ENCODE results near the gene RCOR1. TPM values are rescaled to one million over a fixed set of nuclear protein-coding genes. Genes with fewer than 3 reads are reported as not detected.
A peak's percentile ranks its signal among the peaks of the same experiment; 100 is the strongest.

Gene RCOR1
- total RNA-seq, 5 donors from 2014 or later (not counting 1 experiment from before 2014, with no cell fraction given) = 17.7 to 25.0 (median 18.7) TPM

DNA sequence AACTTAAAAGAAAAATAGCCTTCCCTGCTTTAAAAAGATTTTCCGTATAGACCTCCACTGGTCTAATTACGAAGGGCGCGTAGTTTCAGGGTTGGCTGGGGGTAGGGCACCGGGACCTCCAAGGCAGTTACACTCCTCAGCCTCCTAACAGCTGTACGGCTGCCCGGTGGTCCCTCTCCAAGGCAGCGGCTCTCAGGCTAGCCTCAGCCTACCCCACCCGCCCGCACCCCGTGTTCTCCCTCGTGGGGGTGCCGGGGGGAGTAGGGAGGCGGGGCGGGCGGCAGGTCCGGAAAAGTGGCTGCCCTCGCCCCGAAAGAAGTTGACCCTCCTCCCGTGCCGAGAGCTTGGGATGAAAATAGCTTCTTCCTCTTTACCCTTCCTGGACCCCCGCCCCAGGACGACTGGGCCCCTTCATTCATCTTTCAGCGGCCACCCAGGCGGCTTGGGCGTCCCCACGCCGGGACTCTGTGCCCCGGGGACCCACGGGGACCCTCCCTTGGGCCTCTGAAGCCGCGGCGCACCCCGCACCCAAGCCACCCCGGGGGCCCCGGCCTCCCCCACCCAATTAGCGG, 991 bp upstream of the RCOR1 start:
- DNase-seq = peak in 24 of 35 experiments; percentile 0 to 46 (median 11)
- peak overlapping the region; percentile 82 for H3K27ac ChIP-seq (ENCODE audit: low read length)
- no peaks in the 10 kb centered on the region for H3K36me3 Mint-ChIP-seq
- H3K36me3 ChIP-seq (ENCODE audit: control insufficient read depth in 2 of 2, extremely low read depth in 1 of 2, insufficient read depth in 1 of 2, low read length in 1 of 2) = no peaks in the 10 kb centered on the region
- H3K4me3 Mint-ChIP-seq = peak overlapping the region; percentile 62 to 92 (median 81)
- peak overlapping the region; percentile 57 to 71 for H3K4me3 ChIP-seq (ENCODE audit: control insufficient read depth in 1 of 2, extremely low read depth in 1 of 2, low read length in 1 of 2)
- CTCF ChIA-PET = interaction anchor here (0.6 to 0.8 kb wide), 3 partner anchors 66 to 869 kb away, joined by 4 read pairs; no protein-coding TSS in a partner anchor
- no peak for ATAC-seq (replicated peaks in 1 of 4)
- no peaks in the 10 kb centered on the region for H3K9me3 ChIP-seq
- 0% methylated on average over 9 of the region's 37 CpGs for WGBS (ENCODE audit: insufficient coverage)
- no peaks in the 10 kb centered on the region for H3K27me3 ChIP-seq (replicated peaks in 1 of 2; ENCODE audit: control insufficient read depth in 2 of 2, extremely low read depth in 1 of 2, insufficient read depth in 2 of 2, low read length in 1 of 2)
- POLR2A ChIA-PET = interaction anchor here in 1 of 2 donors (1.2 kb wide), 1 partner anchor 23 kb away, joined by 4 read pairs; no protein-coding TSS in a partner anchor
- no peaks in the 10 kb centered on the region for H3K27me3 Mint-ChIP-seq
- peaks cover 13 to 18% of the 10 kb centered on the region in 2 experiments for H3K4me1 ChIP-seq (ENCODE audit: control insufficient read depth in 1 of 2, extremely low read depth in 1 of 2, insufficient read depth in 2 of 2, low read length in 2 of 2)
- peaks cover 20 to 25% (median 24%) of the 10 kb centered on the region in 3 donors for H3K4me1 Mint-ChIP-seq
- peak overlapping the region; percentile 74 to 80 for H3K27ac Mint-ChIP-seq
- no peaks in the 10 kb centered on the region for H3K9me3 Mint-ChIP-seq

GRCh38 chr14:102592763-102593060, 263 bp downstream of the RCOR1 start:
- Mint-ChIP-seq H3K4me3 (peak overlapping the region in 2 of 3 donors; percentile 81 to 92), H3K4me1 (peaks cover 20 to 25% (median 24%) of the 10 kb centered on the region in 3 donors), H3K27ac (no peak overlapping the region), H3K27me3 (no peaks in the 10 kb centered on the region), H3K9me3 (no peaks in the 10 kb centered on the region), H3K36me3 (no peaks in the 10 kb centered on the region)
- peak; percentile 9 to 31 (median 23) for ATAC-seq (replicated peaks in 1 of 4)
- peaks cover 13 to 18% of the 10 kb centered on the region in 2 experiments for H3K4me1 ChIP-seq (ENCODE audit: control insufficient read depth in 1 of 2, extremely low read depth in 1 of 2, insufficient read depth in 2 of 2, low read length in 2 of 2)
- WGBS (ENCODE audit: insufficient coverage) = 0% methylated on average over 42 of the region's 49 CpGs
- POLR2A ChIA-PET = interaction anchor here in 1 of 2 donors (0.6 kb wide), 1 partner anchor 66 kb away, joined by 3 read pairs; no protein-coding TSS in a partner anchor
- no peaks in the 10 kb centered on the region for H3K36me3 ChIP-seq (ENCODE audit: control insufficient read depth in 2 of 2, extremely low read depth in 1 of 2, insufficient read depth in 1 of 2, low read length in 1 of 2)
- CTCF ChIA-PET = interaction anchor here (1.0 kb wide), 2 partner anchors 101 to 102 kb away, joined by 3 read pairs; no protein-coding TSS in a partner anchor
- peak in 5 of 35 experiments; percentile 2 to 53 (median 7) for DNase-seq
- H3K27ac ChIP-seq (ENCODE audit: low read length) = peak overlapping the region; percentile 4
- H3K9me3 ChIP-seq = no peaks in the 10 kb centered on the region
- H3K27me3 ChIP-seq (replicated peaks in 1 of 2; ENCODE audit: control insufficient read depth in 2 of 2, extremely low read depth in 1 of 2, insufficient read depth in 2 of 2, low read length in 1 of 2) = no peaks in the 10 kb centered on the region
- H3K4me3 ChIP-seq (ENCODE audit: control insufficient read depth in 1 of 2, extremely low read depth in 1 of 2, low read length in 1 of 2) = peak overlapping the region; percentile 60 to 88

DNA sequence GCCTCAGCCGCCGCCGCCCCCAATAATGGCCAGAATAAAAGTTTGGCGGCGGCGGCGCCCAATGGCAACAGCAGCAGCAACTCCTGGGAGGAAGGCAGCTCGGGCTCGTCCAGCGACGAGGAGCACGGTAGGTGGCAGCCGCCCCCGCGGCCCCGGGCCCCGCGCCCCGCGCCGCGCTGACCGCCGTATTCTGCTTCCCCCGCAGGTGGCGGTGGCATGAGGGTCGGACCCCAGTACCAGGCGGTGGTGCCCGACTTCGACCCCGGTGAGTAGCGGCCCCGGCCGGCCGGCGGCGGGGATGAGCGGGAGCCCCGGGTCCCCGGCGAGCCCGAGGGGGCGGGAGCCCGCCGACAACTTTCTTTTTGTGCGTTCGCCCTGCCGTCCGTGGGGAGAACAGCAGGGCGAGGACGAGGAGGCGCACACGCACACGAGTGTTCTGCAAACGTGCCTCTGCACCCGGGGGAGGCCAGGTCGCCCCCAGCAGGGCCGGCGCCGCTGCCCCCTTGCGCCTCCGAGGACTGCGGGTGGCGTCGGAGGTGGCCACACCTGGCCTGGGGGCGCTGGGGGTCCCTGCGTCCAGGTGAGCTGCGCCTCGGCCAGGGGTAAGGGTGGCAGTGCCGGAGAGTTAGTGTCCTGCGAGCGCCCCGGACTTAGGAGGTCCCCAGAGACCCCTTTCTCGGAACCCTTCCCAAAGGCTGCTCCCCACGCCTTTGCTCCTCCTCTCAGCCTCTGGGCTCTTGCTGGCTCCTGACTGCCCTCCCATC, 794 bp downstream of the RCOR1 start:
- no peaks in the 10 kb centered on the region for H3K9me3 ChIP-seq
- Mint-ChIP-seq H3K9me3 (no peaks in the 10 kb centered on the region), H3K36me3 (no peaks in the 10 kb centered on the region), H3K27me3 (no peaks in the 10 kb centered on the region), H3K4me1 (peaks cover 20 to 25% (median 24%) of the 10 kb centered on the region in 3 donors), H3K27ac (peak overlapping the region; percentile 71 to 84), H3K4me3 (peak overlapping the region; percentile 76 to 88 (median 81))
- no peaks in the 10 kb centered on the region for H3K36me3 ChIP-seq (ENCODE audit: control insufficient read depth in 2 of 2, extremely low read depth in 1 of 2, insufficient read depth in 1 of 2, low read length in 1 of 2)
- ChIA-PET POLR2A (interaction anchor here in 1 of 2 donors (0.6 to 0.7 kb wide), 2 partner anchors 65 to 968 kb away, joined by 3 read pairs; no protein-coding TSS in a partner anchor), CTCF (interaction anchor here (1.0 kb wide), 2 partner anchors 101 kb away, joined by 3 read pairs; no protein-coding TSS in a partner anchor)
- DNase-seq (peak; percentile 36 to 78 (median 57)), ATAC-seq (replicated peaks in 1 of 4) (peak; percentile 19 to 26 (median 25))
- under 1% methylated on average over 65 of the region's 75 CpGs for WGBS (ENCODE audit: insufficient coverage)
- no peaks in the 10 kb centered on the region for H3K27me3 ChIP-seq (replicated peaks in 1 of 2; ENCODE audit: control insufficient read depth in 2 of 2, extremely low read depth in 1 of 2, insufficient read depth in 2 of 2, low read length in 1 of 2)
- H3K4me1 ChIP-seq (ENCODE audit: control insufficient read depth in 1 of 2, extremely low read depth in 1 of 2, insufficient read depth in 2 of 2, low read length in 2 of 2) = peaks cover 13 to 18% of the 10 kb centered on the region in 2 experiments
- peak overlapping the region; percentile 60 to 88 for H3K4me3 ChIP-seq (ENCODE audit: control insufficient read depth in 1 of 2, extremely low read depth in 1 of 2, low read length in 1 of 2)
- peak overlapping the region; percentile 4 for H3K27ac ChIP-seq (ENCODE audit: low read length)

- H3K9me3 ChIP-seq = no peaks in the 10 kb centered on the region
- CTCF ChIA-PET = interaction anchor here (0.7 to 2.5 kb wide), 5 partner anchors 16 to 143 kb away, joined by 3 to 9 read pairs (median 3); no protein-coding TSS in a partner anchor
- no peak overlapping the region for H3K27ac ChIP-seq (ENCODE audit: low read length)
- no peaks in the 10 kb centered on the region for H3K36me3 ChIP-seq (ENCODE audit: control insufficient read depth in 2 of 2, extremely low read depth in 1 of 2, insufficient read depth in 1 of 2, low read length in 1 of 2)
- no peaks in the 10 kb centered on the region for H3K9me3 Mint-ChIP-seq
- H3K27me3 ChIP-seq (replicated peaks in 1 of 2; ENCODE audit: control insufficient read depth in 2 of 2, extremely low read depth in 1 of 2, insufficient read depth in 2 of 2, low read length in 1 of 2) = no peaks in the 10 kb centered on the region
- H3K27ac Mint-ChIP-seq = peak overlapping the region; percentile 71 to 84
- ATAC-seq (replicated peaks in 1 of 4) = no peak
- POLR2A ChIA-PET = interaction anchor here in 1 of 2 donors (0.7 kb wide), 2 partner anchors 272 to 967 kb away, joined by 3 read pairs; no protein-coding TSS in a partner anchor
- DNase-seq = no peak
- peaks cover 13 to 18% of the 10 kb centered on the region in 2 experiments for H3K4me1 ChIP-seq (ENCODE audit: control insufficient read depth in 1 of 2, extremely low read depth in 1 of 2, insufficient read depth in 2 of 2, low read length in 2 of 2)
- peak overlapping the region; percentile 60 to 88 for H3K4me3 ChIP-seq (ENCODE audit: control insufficient read depth in 1 of 2, extremely low read depth in 1 of 2, low read length in 1 of 2)
- WGBS (ENCODE audit: insufficient coverage) = 0% methylated on average over 1 of the region's 6 CpGs
- H3K27me3 Mint-ChIP-seq = no peaks in the 10 kb centered on the region
- H3K4me1 Mint-ChIP-seq = peaks cover 20 to 28% (median 24%) of the 10 kb centered on the region in 3 donors
- H3K36me3 Mint-ChIP-seq = no peaks in the 10 kb centered on the region
- H3K4me3 Mint-ChIP-seq = peak overlapping the region; percentile 76 to 88 (median 81)
Observed at GRCh38 chr14:102593825-102594137, 1.3 kb downstream of the RCOR1 start.

- Histone ChIP-seq H3K27ac (ENCODE audit: low read length) (no peak overlapping the region), H3K9me3 (no peaks in the 10 kb centered on the region), H3K4me1 (ENCODE audit: control insufficient read depth in 1 of 2, extremely low read depth in 1 of 2, insufficient read depth in 2 of 2, low read length in 2 of 2) (peaks cover 16 to 22% of the 10 kb centered on the region in 2 experiments), H3K27me3 (replicated peaks in 1 of 2; ENCODE audit: control insufficient read depth in 2 of 2, extremely low read depth in 1 of 2, insufficient read depth in 2 of 2, low read length in 1 of 2) (no peaks in the 10 kb centered on the region), H3K4me3 (ENCODE audit: control insufficient read depth in 1 of 2, extremely low read depth in 1 of 2, low read length in 1 of 2) (no peak overlapping the region), H3K36me3 (ENCODE audit: control insufficient read depth in 2 of 2, extremely low read depth in 1 of 2, insufficient read depth in 1 of 2, low read length in 1 of 2) (no peaks in the 10 kb centered on the region)
- Mint-ChIP-seq H3K4me1 (peaks cover 24 to 35% (median 27%) of the 10 kb centered on the region in 3 donors), H3K4me3 (peak overlapping the region; percentile 76 to 88 (median 81)), H3K27ac (peak overlapping the region; percentile 71 to 86), H3K9me3 (no peaks in the 10 kb centered on the region), H3K36me3 (peaks cover 3% of the 10 kb centered on the region), H3K27me3 (no peaks in the 10 kb centered on the region)
- ChIA-PET CTCF (interaction anchor here (0.6 to 2.5 kb wide), 10 partner anchors 16 to 948 kb away, joined by 3 to 9 read pairs (median 3); no protein-coding TSS in a partner anchor), POLR2A (interaction anchor here (0.6 to 1.4 kb wide), 5 partner anchors 16 to 1099 kb away, joined by 3 to 7 read pairs (median 3); no protein-coding TSS in a partner anchor)
- ATAC-seq (replicated peaks in 1 of 4) (no peak), DNase-seq (peak in 30 of 35 experiments; percentile 9 to 71 (median 38))
- WGBS (ENCODE audit: insufficient coverage) = no CpG with 5 or more reads among the region's 7 CpGs
Observed at GRCh38 chr14:102594514-102595175, 2.2 kb downstream of the RCOR1 start.

All from T-cell (primary cell).